Measurements from ENCODE around the gene ZFAND2A. TPM values are rescaled to one million over a fixed set of nuclear protein-coding genes. Genes with fewer than 3 reads are reported as not detected.
A peak's percentile ranks its signal among the peaks of the same experiment; 100 is the strongest.
"Not testable (repeated sequence)": the region's sequence is repeated elsewhere in the genome, so short reads cannot be mapped to it uniquely, and the experiment has no call there.

Gene ZFAND2A
- total and polyA plus RNA-seq, 8 donors = 0.89 to 93.6 (median 30.7) TPM

GRCh38 chr7:1158203-1159126 lies 1.5 kb downstream of the ZFAND2A start:
- no peak for DNase-seq
- no peaks in the 10 kb centered on the region for H3K27me3 ChIP-seq
- H3K27ac ChIP-seq = peak overlapping the region; percentile 38 to 99 (median 97)
- H3K4me1 ChIP-seq = peaks cover 23 to 49% (median 44%) of the 10 kb centered on the region in 4 donors
- peak overlapping the region; percentile 76 to 97 (median 95) for H3K4me3 ChIP-seq
- TF ChIP-seq EP300 (IDR thresholded peaks at IDR 0.05) = no peak
- H3K36me3 ChIP-seq = peaks cover 31 to 56% (median 54%) of the 10 kb centered on the region in 4 donors
- intact Hi-C loops (cut with DNase I; ENCODE audit: low total_unique reads) = loop anchor here (10.0 kb wide), 1 partner anchor 164 kb away; no protein-coding TSS in a partner anchor
- H3K9me3 ChIP-seq = no peaks in the 10 kb centered on the region
- WGBS, 5 donors = 51 to 66% (median 60%) methylated on average over 25 of the region's 25 CpGs

GRCh38 chr7:1156782-1157535 lies 3.0 kb downstream of the ZFAND2A start:
- no peak overlapping the region for H3K4me3 ChIP-seq
- H3K4me1 ChIP-seq = peaks cover 23 to 49% (median 44%) of the 10 kb centered on the region in 4 donors
- intact Hi-C loops (cut with DNase I; ENCODE audit: low total_unique reads) = loop anchor here (10.0 kb wide), 1 partner anchor 162 kb away; no protein-coding TSS in a partner anchor
- WGBS, 5 donors = 32 to 39% (median 36%) methylated on average over 10 of the region's 10 CpGs
- TF ChIP-seq POLR2AphosphoS5 (IDR thresholded peaks at IDR 0.05) (peak in 1 of 3 donors; percentile 8), POLR2A (IDR thresholded peaks at IDR 0.05) (no peak), CTCF (IDR thresholded peaks at IDR 0.05) (no peak)
- DNase-seq = peak; percentile 35 to 57
- H3K27me3 ChIP-seq = no peaks in the 10 kb centered on the region
- peak overlapping the region in 4 of 5 donors; percentile 12 to 80 (median 64) for H3K27ac ChIP-seq
- no peaks in the 10 kb centered on the region for H3K9me3 ChIP-seq
- H3K36me3 ChIP-seq = peaks cover 45 to 61% (median 59%) of the 10 kb centered on the region in 4 donors

- H3K4me3 ChIP-seq, DNase-seq, H3K27me3 ChIP-seq, H3K9me3 ChIP-seq: not testable (repeated sequence)
- Histone ChIP-seq H3K27ac (peak overlapping the region in 4 of 5 donors; percentile 12 to 80 (median 64)), H3K36me3 (peaks cover 53 to 70% (median 68%) of the 10 kb centered on the region in 4 donors), H3K4me1 (peaks cover 23 to 45% (median 39%) of the 10 kb centered on the region in 4 donors)
- intact Hi-C loops (cut with DNase I; ENCODE audit: low total_unique reads) = loop anchor here (10.0 kb wide), 1 partner anchor 161 kb away; no protein-coding TSS in a partner anchor
- WGBS, 5 donors = 78 to 86% (median 84%) methylated on average over 14 to 23 of the region's 33 CpGs
Measured at GRCh38 chr7:1155818-1156781, 3.9 kb downstream of the ZFAND2A start.

- Histone ChIP-seq H3K4me3 (no peak overlapping the region), H3K27me3 (no peaks in the 10 kb centered on the region), H3K9me3 (no peaks in the 10 kb centered on the region), H3K36me3 (peaks cover 62 to 88% (median 87%) of the 10 kb centered on the region in 4 donors), H3K4me1 (peaks cover 17 to 36% (median 30%) of the 10 kb centered on the region in 4 donors), H3K27ac (no peak overlapping the region)
- TF ChIP-seq POLR2AphosphoS5 (IDR thresholded peaks at IDR 0.05) (no peak), EP300 (IDR thresholded peaks at IDR 0.05) (no peak), POLR2A (IDR thresholded peaks at IDR 0.05) (no peak), CTCF (IDR thresholded peaks at IDR 0.05) (no peak)
- DNase-seq = no peak
- intact Hi-C loops (cut with DNase I; ENCODE audit: low total_unique reads) = loop anchor here (10.0 kb wide), 1 partner anchor 159 kb away; no protein-coding TSS in a partner anchor
- WGBS, 5 donors = 79 to 92% (median 90%) methylated on average over 11 of the region's 11 CpGs
Measured at GRCh38 chr7:1154172-1154739, 5.7 kb downstream of the ZFAND2A start.
